Measurements from ENCODE around the gene RFESD.

GRCh38 chr5:95600557-95600956 is 46.0 kb upstream of the RFESD start:
- TF ChIP-seq CTCF (IDR thresholded peaks at IDR 0.05) (no peak), POLR2A (IDR thresholded peaks at IDR 0.05) (no peak)
